Fibroblast of villous mesenchyme (primary cell): Measurements from ENCODE around the gene BBS1. TPM values are rescaled to one million over a fixed set of nuclear protein-coding genes. Genes with fewer than 3 reads are reported as not detected.
"Not testable (repeated sequence)": the region's sequence is repeated elsewhere in the genome, so short reads cannot be mapped to it uniquely, and the experiment has no call there.

Source experiments
- DNase-seq: peaks from one replicate; pipeline ENCODE4 v3.0.0-alpha.2; 2010; ENCODE audit warnings: low read depth
- H3K4me3 ChIP-seq: 2 replicates; pipeline ENCODE4 v1.5.1; 2011; ENCODE audit warnings: low read depth, mild to moderate bottlenecking, low read length
- CTCF ChIP-seq: IDR thresholded peaks from 2 replicates; pipeline ENCODE4 v1.5.1; 2012; ENCODE audit warnings: low read depth, mild to moderate bottlenecking, low read length; ENCODE audit not compliant: insufficient read depth
- total RNA-seq: library from RNA; depleted of rRNA; stranded (reverse); fragments of >200 nt; gene quantifications from 2 replicates; pipeline ENCODE4 v1.2.3, GENCODE V29; 2012

BBS1 gene
- total RNA-seq: 25.4 and 34.5 TPM in 2 replicates

GRCh38 chr11:66510271-66510989 lies at the start of gene BBS1:
Gene BBS1 (plus strand): TSS chr11:66510635. CDS start chr11:66510660, 25 bp downstream.
- peak within 1 kb of the TSS; percentile 99 for H3K4me3 ChIP-seq
- no peak for TF ChIP-seq CTCF
- DNase-seq: peak; percentile 77

GRCh38 chr11:66462010-66462409 lies 48.4 kb upstream of the BBS1 start:
- H3K4me3 ChIP-seq: no peak overlapping the region
- TF ChIP-seq CTCF: no peak
- DNase-seq: no peak

- DNase-seq: no peak
- no peak for TF ChIP-seq CTCF
- no peak overlapping the region for H3K4me3 ChIP-seq
Measured at GRCh38 chr11:66462911-66463310, 47.5 kb upstream of the BBS1 start.

- DNase-seq, H3K4me3 ChIP-seq: not testable (repeated sequence)
Measured at GRCh38 chr11:66464116-66464515, 46.3 kb upstream of the BBS1 start.

GRCh38 chr11:66464916-66465315 lies 45.5 kb upstream of the BBS1 start:
- no peak for DNase-seq
- TF ChIP-seq CTCF: no peak

GRCh38 chr11:66465373-66466224 lies 44.8 kb upstream of the BBS1 start:
- no peak for DNase-seq
- no peak for TF ChIP-seq CTCF
- peak overlapping the region; percentile 70 for H3K4me3 ChIP-seq

More at GRCh38 chr11:66464916-66465315, 45.5 kb upstream of the BBS1 start:
- no peak overlapping the region for H3K4me3 ChIP-seq
